ENCODE measurements around the gene EVI5L. TPM values are rescaled to one million over a fixed set of nuclear protein-coding genes. Genes with fewer than 3 reads are reported as not detected.

The EVI5L gene
- total and polyA plus RNA-seq, 2 of the 8 experiments (the other 6 are each of a cell fraction or from before 2014, with no cell fraction given) = 7.2 to 11.0 TPM

DNA sequence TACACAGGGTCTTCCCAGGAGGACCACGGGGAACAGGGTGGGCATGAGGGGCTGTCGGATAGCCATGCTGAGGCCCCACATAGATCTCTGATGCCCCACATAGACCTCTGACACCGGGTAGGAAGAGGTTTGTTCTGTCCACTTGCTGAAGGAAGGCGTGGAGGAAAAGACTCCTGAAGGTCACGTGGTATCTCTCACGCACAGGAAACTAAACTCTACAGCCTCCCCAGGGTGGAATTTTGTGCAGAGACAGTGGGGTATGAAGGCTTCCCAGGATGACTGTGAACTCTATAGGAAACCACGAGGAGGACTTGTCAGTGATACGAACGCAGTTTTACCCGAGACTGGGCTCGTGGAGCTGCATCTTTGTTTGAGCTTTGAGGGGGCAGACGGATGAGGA, 2.8 kb downstream of the EVI5L start:
- Histone ChIP-seq H3K9me3 (ENCODE audit: insufficient read depth in 2 of 2, low read depth in 1 of 2, low read length in 1 of 2) (no peaks in the 10 kb centered on the region), H3K23me2 (ENCODE audit: low read depth, low read length) (no peaks in the 10 kb centered on the region; the same call in 1 of the 2 replicates), H3K4me3 (ENCODE audit: extremely low read depth in 1 of 4, insufficient read depth in 2 of 4, low read depth in 3 of 4, low read length in 4 of 4) (no peak overlapping the region), H3K4me2 (ENCODE audit: insufficient read depth in 1 of 2, low read depth in 2 of 2, low read length in 2 of 2) (no peak overlapping the region), H3K27ac (ENCODE audit: low read depth, low read length) (no peak overlapping the region), H4K8ac (ENCODE audit: extremely low read depth, insufficient read depth, low read length) (no peak overlapping the region), H3K4ac (replicated peaks; ENCODE audit: insufficient read length, low read depth, low read length) (no peak overlapping the region), H3K14ac (ENCODE audit: insufficient read length) (no peak overlapping the region), H3K27me3 (replicated peaks in 1 of 4; ENCODE audit: control insufficient read depth in 3 of 4, extremely low read depth in 1 of 4, insufficient read depth in 3 of 4, low read length in 3 of 4) (peaks cover 0 to 2% (median 0%) of the 10 kb centered on the region in 4 experiments; a peak in 1 of 7 replicates), H3K56ac (replicated peaks; ENCODE audit: insufficient read length, low read depth, low read length) (no peak overlapping the region), H2BK12ac (ENCODE audit: low read depth, low read length) (no peak overlapping the region), H3K36me3 (ENCODE audit: control insufficient read depth in 2 of 4, insufficient read depth in 4 of 4, low read length in 3 of 4) (no peaks in the 10 kb centered on the region), H3K79me1 (ENCODE audit: low read depth, low read length) (no peaks in the 10 kb centered on the region), H2AK5ac (ENCODE audit: low read depth, low read length) (no peak overlapping the region), H3K23ac (ENCODE audit: insufficient read length) (no peak overlapping the region), H4K91ac (replicated peaks; ENCODE audit: insufficient read length, low read length) (no peak overlapping the region), H2BK120ac (replicated peaks; ENCODE audit: low read depth, low read length) (no peak overlapping the region), H2BK20ac (ENCODE audit: low read length) (no peak overlapping the region), H3K9ac (replicated peaks in 1 of 4; ENCODE audit: extremely low read depth in 1 of 4, low read depth in 3 of 4, low read length in 3 of 4) (no peak overlapping the region), H2AFZ (ENCODE audit: low read length) (no peak overlapping the region), H2BK5ac (ENCODE audit: low read depth, low read length) (no peak overlapping the region), H3K18ac (ENCODE audit: extremely low read depth, low read length) (no peak overlapping the region), H4K5ac (ENCODE audit: insufficient read length, low read depth, low read length) (no peak overlapping the region), H2BK15ac (ENCODE audit: low read length) (no peak overlapping the region), H3K4me1 (replicated peaks in 1 of 4; ENCODE audit: control insufficient read depth in 3 of 4, insufficient read depth in 4 of 4, low read length in 3 of 4) (peaks cover 0 to 8% (median 6%) of the 10 kb centered on the region in 4 experiments; a peak in 5 of 7 replicates), H4K20me1 (replicated peaks in 1 of 2; ENCODE audit: control insufficient read depth in 1 of 2, insufficient read depth in 2 of 2, low read length in 2 of 2) (peaks cover 0 to 1% of the 10 kb centered on the region in 2 experiments), H3K79me2 (ENCODE audit: control insufficient read depth in 1 of 2, insufficient read depth in 2 of 2, low read length in 2 of 2) (no peaks in the 10 kb centered on the region)
- WGBS, 2 experiments (ENCODE audit: extremely low coverage in 1 of 2, insufficient coverage in 1 of 2, insufficient read length in 1 of 2, insufficient replicate concordance in 2 of 2, low coverage in 1 of 2, low lambda C conversion rate in 2 of 2, missing lambda C conversion rate in 1 of 2) = 92% methylated on average over 12 of the region's 12 CpGs; no CpG with 5 or more reads in 1 of the 2 experiments
- ChIA-PET CTCF (ENCODE audit: partially characterized antibody) (interaction anchor here (0.7 to 3.6 kb wide), 6 partner anchors 8 to 51 kb away, joined by 3 to 19 read pairs (median 4); no protein-coding TSS in a partner anchor), POLR2A (ENCODE audit: partially characterized antibody) (no interaction called here)
- FAIRE-seq (no peak), DNase-seq (ENCODE audit: low read depth in 1 of 2, low spot score in 2 of 2) (no peak)
- no peak for TF ChIP-seq JUND (IDR thresholded peaks at IDR 0.05; ENCODE audit: low read length)
